Lung microvascular endothelial cell (primary cell): ENCODE results near the gene MPEG1. TPM values are rescaled to one million over a fixed set of nuclear protein-coding genes. Genes with fewer than 3 reads are reported as not detected.

ENCODE experiments used
- DNase-seq, 2 donors: peaks; one replicate each; pipeline versions ENCODE4 v3.0.0 to v3.0.0-alpha.2; 2010; ENCODE audit warnings: low read depth in 2 of 2
- total RNA-seq: library from RNA; depleted of rRNA; stranded (reverse); fragments of >200 nt; gene quantifications from 2 replicates; pipeline ENCODE4 v1.2.1, GENCODE V29; 2014

MPEG1 gene
- total RNA-seq, 1 donor from 2014 or later: not detected

GRCh38 chr11:59218893-59219292 is 6.2 kb upstream of the MPEG1 start:
- no peak for DNase-seq

GRCh38 chr11:59218319-59218718 is 5.6 kb upstream of the MPEG1 start:
- no peak for DNase-seq

GRCh38 chr11:59216641-59217564 is 4.2 kb upstream of the MPEG1 start:
- peak; percentile 42 to 78 for DNase-seq

- DNase-seq: no peak
These were observed 1.6 kb upstream of the MPEG1 start for GRCh38 chr11:59214141-59214893.

- no peak for DNase-seq
These were observed 505 bp downstream of the MPEG1 start for GRCh38 chr11:59212222-59212621.

- DNase-seq: no peak
These were observed 3.8 kb downstream of the MPEG1 start for GRCh38 chr11:59208956-59209355.

GRCh38 chr11:59207988-59208451 is 4.7 kb downstream of the MPEG1 start:
- DNase-seq: peak; percentile 72 to 78

GRCh38 chr11:59206635-59207034 is 6.1 kb downstream of the MPEG1 start:
- DNase-seq: peak; percentile 60 to 66

- DNase-seq: no peak
These were observed 7.1 kb downstream of the MPEG1 start for GRCh38 chr11:59205648-59206047.

GRCh38 chr11:59204746-59205145 is 8.0 kb downstream of the MPEG1 start:
- DNase-seq: no peak

- no peak for DNase-seq
These were observed 11.4 kb downstream of the MPEG1 start for GRCh38 chr11:59201353-59201752.

GRCh38 chr11:59200423-59200746 is 12.3 kb downstream of the MPEG1 start:
- no peak for DNase-seq

GRCh38 chr11:59199546-59200422 is 12.9 kb downstream of the MPEG1 start:
- DNase-seq: no peak

GRCh38 chr11:59198726-59199125 is 14.0 kb downstream of the MPEG1 start:
- no peak for DNase-seq

- DNase-seq: peak in 1 of 2 donors; percentile 34
These were observed 14.7 kb downstream of the MPEG1 start for GRCh38 chr11:59197991-59198390.

GRCh38 chr11:59196777-59197176 is 15.9 kb downstream of the MPEG1 start:
- no peak for DNase-seq

- peak in 1 of 2 donors; percentile 72 for DNase-seq
These were observed 17.1 kb downstream of the MPEG1 start for GRCh38 chr11:59195586-59195985.

GRCh38 chr11:59193587-59194130 is 19.1 kb downstream of the MPEG1 start:
- no peak for DNase-seq

GRCh38 chr11:59192446-59193020 is 20.2 kb downstream of the MPEG1 start:
- DNase-seq: no peak

GRCh38 chr11:59191890-59192289 is 20.8 kb downstream of the MPEG1 start:
- no peak for DNase-seq

GRCh38 chr11:59191095-59191494 is 21.6 kb downstream of the MPEG1 start:
- DNase-seq: no peak
